ENCODE measurements around the gene FOXB1.

FOXB1 gene

DNA sequence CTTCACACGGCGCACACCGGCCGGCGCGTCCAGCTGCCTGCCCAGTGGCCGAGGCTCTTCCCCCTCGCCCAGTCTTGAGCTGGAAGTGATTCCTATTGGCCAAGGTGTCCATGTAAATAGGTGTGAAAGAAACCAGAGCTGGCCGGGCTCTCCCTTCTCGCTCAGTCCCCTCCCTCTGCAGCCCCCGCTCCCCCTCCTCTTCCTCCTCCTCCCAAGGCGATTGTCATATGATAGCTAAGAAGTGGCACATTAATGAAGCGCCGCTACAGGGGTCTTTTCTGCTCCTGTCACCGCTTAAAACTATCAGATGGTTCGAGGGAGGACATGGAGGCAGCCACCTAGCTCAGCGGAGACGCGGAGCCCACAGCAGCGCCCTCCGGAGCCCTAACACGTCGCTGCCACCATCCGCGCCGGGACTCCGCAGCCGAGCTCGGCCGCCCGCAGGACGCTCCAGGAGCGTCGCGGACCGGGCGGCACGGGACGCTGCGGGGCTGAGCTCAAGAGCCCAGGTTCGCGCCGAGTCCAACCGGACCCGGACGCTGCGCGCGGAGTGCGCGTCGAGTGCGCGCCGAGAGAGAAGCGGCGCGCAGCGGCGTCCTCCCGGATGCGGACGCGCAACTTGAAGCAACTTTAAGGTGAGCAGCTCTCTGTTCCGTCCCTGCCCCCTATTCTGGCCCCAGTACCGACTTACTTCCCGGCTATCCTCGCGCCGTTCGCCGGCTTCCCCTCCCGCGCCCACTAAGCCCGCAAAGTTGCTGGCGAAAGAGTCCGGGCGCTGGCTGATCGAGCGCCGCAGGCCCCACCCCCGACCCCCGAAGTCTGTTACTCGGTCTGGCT is at the start of gene FOXB1:
TSS of gene FOXB1 (plus strand) at position 303 of the 837 bp plus-strand sequence. CDS start 653 bp downstream, outside the sequence.
- TF ChIP-seq, protein P1, sequence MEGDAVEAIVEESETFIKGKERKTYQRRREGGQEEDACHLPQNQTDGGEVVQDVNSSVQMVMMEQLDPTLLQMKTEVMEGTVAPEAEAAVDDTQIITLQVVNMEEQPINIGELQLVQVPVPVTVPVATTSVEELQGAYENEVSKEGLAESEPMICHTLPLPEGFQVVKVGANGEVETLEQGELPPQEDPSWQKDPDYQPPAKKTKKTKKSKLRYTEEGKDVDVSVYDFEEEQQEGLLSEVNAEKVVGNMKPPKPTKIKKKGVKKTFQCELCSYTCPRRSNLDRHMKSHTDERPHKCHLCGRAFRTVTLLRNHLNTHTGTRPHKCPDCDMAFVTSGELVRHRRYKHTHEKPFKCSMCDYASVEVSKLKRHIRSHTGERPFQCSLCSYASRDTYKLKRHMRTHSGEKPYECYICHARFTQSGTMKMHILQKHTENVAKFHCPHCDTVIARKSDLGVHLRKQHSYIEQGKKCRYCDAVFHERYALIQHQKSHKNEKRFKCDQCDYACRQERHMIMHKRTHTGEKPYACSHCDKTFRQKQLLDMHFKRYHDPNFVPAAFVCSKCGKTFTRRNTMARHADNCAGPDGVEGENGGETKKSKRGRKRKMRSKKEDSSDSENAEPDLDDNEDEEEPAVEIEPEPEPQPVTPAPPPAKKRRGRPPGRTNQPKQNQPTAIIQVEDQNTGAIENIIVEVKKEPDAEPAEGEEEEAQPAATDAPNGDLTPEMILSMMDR (IDR thresholded peaks at IDR 0.05; ENCODE audit: low read depth, low read length, missing control alignments): no peak
- no peak for DNase-seq (ENCODE audit: extremely low read depth, low read depth)
- H3K4me3 ChIP-seq (replicated peaks; ENCODE audit: low read depth, low read length): no peak within 1 kb of the TSS

GRCh38 chr15:59958288-59958687 is 45.8 kb upstream of the FOXB1 start:
- TF ChIP-seq, protein P1 (IDR thresholded peaks at IDR 0.05; ENCODE audit: low read depth, low read length, missing control alignments): no peak
- no peak overlapping the region for H3K4me3 ChIP-seq (replicated peaks; ENCODE audit: low read depth, low read length)
- no peak for DNase-seq (ENCODE audit: extremely low read depth, low read depth)

GRCh38 chr15:59960318-59960717 is 43.8 kb upstream of the FOXB1 start:
- no peak for DNase-seq (ENCODE audit: extremely low read depth, low read depth)
- no peak overlapping the region for H3K4me3 ChIP-seq (replicated peaks; ENCODE audit: low read depth, low read length)
- TF ChIP-seq, protein P1 (IDR thresholded peaks at IDR 0.05; ENCODE audit: low read depth, low read length, missing control alignments): no peak

GRCh38 chr15:59963322-59963721 is 40.8 kb upstream of the FOXB1 start:
- no peak for DNase-seq (ENCODE audit: extremely low read depth, low read depth)
- TF ChIP-seq, protein P1 (IDR thresholded peaks at IDR 0.05; ENCODE audit: low read depth, low read length, missing control alignments): no peak
- H3K4me3 ChIP-seq (replicated peaks; ENCODE audit: low read depth, low read length): no peak overlapping the region

DNA sequence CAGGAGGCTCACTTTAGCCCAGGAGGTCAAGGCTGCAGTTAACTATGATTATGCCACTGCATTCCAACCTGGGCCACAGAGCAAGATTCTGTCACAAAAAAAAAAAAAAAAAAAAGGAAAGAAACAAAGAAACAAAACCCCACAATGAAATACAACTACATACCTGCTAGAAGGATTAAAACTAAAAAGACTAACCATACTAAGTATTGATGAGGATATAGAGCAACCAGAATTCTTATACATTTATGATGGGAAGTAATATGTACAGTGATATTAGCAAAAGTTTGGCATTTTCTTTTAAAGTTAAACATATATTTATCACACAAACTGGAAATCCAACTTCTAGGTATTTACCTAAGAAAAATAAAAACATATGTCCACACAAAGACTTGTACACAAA is 40.2 kb upstream of the FOXB1 start:
- no peak for DNase-seq (ENCODE audit: extremely low read depth, low read depth)
- TF ChIP-seq, protein P1 (IDR thresholded peaks at IDR 0.05; ENCODE audit: low read depth, low read length, missing control alignments): no peak
- no peak overlapping the region for H3K4me3 ChIP-seq (replicated peaks; ENCODE audit: low read depth, low read length)

- H3K4me3 ChIP-seq (replicated peaks; ENCODE audit: low read depth, low read length): no peak overlapping the region
- TF ChIP-seq, protein P1 (IDR thresholded peaks at IDR 0.05; ENCODE audit: low read depth, low read length, missing control alignments): no peak
- DNase-seq (ENCODE audit: extremely low read depth, low read depth): no peak
Observed at GRCh38 chr15:59965741-59966140, 38.4 kb upstream of the FOXB1 start.

Data from HFF-Myc (cell line).